Measurements from ENCODE around the gene TIMM22.

GRCh38 chr17:977166-977565, 19.8 kb upstream of the TIMM22 start:
- TF ChIP-seq CTCF (IDR thresholded peaks at IDR 0.05) (no peak), POLR2A (IDR thresholded peaks at IDR 0.05) (no peak)

Measured in adrenal gland (tissue), 5 donors.